Activated T-helper 1 cell treated with anti-CD3 and anti-CD28 coated beads, Interleukin-12 subunit alpha, Interleukin-12 subunit beta, Interleukin-2, Interleukin-4 antibody, amounts not matched to agents 30 ng/mL and 10 ng/mL and 1 ng/mL, durations not matched to agents 14 hours and 24 hours and 36 hours (primary cell): ENCODE data around the gene SLC27A6. TPM values are rescaled to one million over a fixed set of nuclear protein-coding genes. Genes with fewer than 3 reads are reported as not detected.
"Not testable (repeated sequence)": the region's sequence is repeated elsewhere in the genome, so short reads cannot be mapped to it uniquely, and the experiment has no call there.

ENCODE experiments used
- DNase-seq: peaks from one replicate; pipeline ENCODE4 v3.0.0; 2021; ENCODE audit warnings: low spot score
- H3K27ac Mint-ChIP-seq: one replicate; pipeline ENCODE4 v1.8.0; 2021; ENCODE audit warnings: mild to moderate bottlenecking, mixed read lengths
- H3K27me3 Mint-ChIP-seq: one replicate; pipeline ENCODE4 v1.8.0; 2022; ENCODE audit warnings: mild to moderate bottlenecking, moderate library complexity, mixed read lengths; ENCODE audit not compliant: insufficient read depth
- H3K36me3 Mint-ChIP-seq: one replicate; pipeline ENCODE4 v1.8.0; 2021; ENCODE audit warnings: low read depth, mixed read lengths
- H3K4me1 Mint-ChIP-seq: one replicate; pipeline ENCODE4 v1.8.0; 2021; ENCODE audit warnings: low read depth, mixed read lengths
- H3K4me3 Mint-ChIP-seq: one replicate; pipeline ENCODE4 v1.8.0; 2021; ENCODE audit warnings: mild to moderate bottlenecking, moderate library complexity, mixed read lengths
- H3K9me3 Mint-ChIP-seq: one replicate; pipeline ENCODE4 v1.8.0; 2021; ENCODE audit warnings: mixed read lengths
- intact Hi-C: fragments of 100-400 bp; cut with micrococcal nuclease; formaldehyde crosslinking; loops from one replicate; pipeline ENCODE4 v1.15.1; 2024
- total RNA-seq: library from RNA; stranded (reverse); gene quantifications from 2 replicates; pipeline ENCODE4 v1.2.3, GENCODE V29; 2022

SLC27A6 gene
- total RNA-seq, 1 donor from 2014 or later, result not detected

- intact Hi-C loops, result no loop called here
- H3K27ac Mint-ChIP-seq, result no peak overlapping the region
- H3K27me3 Mint-ChIP-seq, result peaks cover 3% of the 10 kb centered on the region
- H3K4me3 Mint-ChIP-seq, result no peak overlapping the region
- H3K36me3 Mint-ChIP-seq, result no peaks in the 10 kb centered on the region
- no peak for DNase-seq
- H3K9me3 Mint-ChIP-seq, result no peaks in the 10 kb centered on the region
- H3K4me1 Mint-ChIP-seq, result no peaks in the 10 kb centered on the region
Measured at GRCh38 chr5:129019401-129019908, 54.2 kb downstream of the SLC27A6 start.

DNA sequence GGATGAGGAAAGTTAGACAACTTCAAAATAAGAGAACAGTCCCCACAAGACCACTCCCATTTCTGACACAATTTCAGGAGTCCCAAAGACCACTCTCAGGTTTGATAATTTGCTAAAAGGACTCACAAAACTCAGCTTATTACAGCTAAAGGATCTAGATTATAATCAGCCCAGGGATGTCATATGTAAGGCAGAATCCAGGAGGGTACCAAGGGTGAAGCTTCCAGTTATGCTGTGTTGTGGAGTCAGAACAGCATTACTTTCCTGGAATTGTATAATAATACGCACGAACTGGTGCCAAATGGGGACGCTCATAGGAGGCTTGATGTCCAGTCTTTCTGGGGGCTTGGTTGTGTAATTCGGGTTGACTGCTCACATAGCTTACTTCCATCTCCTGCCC, 55.4 kb downstream of the SLC27A6 start:
- no peaks in the 10 kb centered on the region for H3K9me3 Mint-ChIP-seq
- intact Hi-C loops, result no loop called here
- no peak overlapping the region for H3K27ac Mint-ChIP-seq
- H3K4me3 Mint-ChIP-seq, result no peak overlapping the region
- no peaks in the 10 kb centered on the region for H3K4me1 Mint-ChIP-seq
- H3K36me3 Mint-ChIP-seq, result no peaks in the 10 kb centered on the region
- H3K27me3 Mint-ChIP-seq, result peaks cover 3% of the 10 kb centered on the region
- no peak for DNase-seq

DNA sequence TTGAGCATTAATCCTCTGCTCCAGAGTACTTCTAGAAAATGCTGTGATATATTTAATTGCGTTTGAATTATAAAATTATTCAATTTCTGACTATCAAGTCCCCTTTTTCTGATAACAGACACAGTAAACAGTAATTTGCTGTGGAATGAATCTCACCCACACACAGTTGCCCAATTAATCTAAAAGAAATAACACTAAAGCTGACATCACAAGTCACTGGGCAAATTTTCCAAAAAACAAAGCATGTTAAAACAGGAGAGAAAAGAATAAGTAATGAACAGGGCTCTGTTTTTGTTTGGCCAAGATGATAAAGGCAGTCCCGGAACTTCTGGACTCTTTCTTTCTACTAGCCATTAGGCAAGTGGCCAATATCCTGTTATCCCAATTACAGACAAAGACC, 56.5 kb downstream of the SLC27A6 start:
- intact Hi-C loops, result no loop called here
- H3K4me1 Mint-ChIP-seq, result no peaks in the 10 kb centered on the region

GRCh38 chr5:129022599-129022998, 57.3 kb downstream of the SLC27A6 start:
- Mint-ChIP-seq H3K36me3 (no peaks in the 10 kb centered on the region), H3K27me3 (peaks cover 3% of the 10 kb centered on the region), H3K9me3 (no peaks in the 10 kb centered on the region), H3K4me1 (no peaks in the 10 kb centered on the region), H3K27ac (no peak overlapping the region), H3K4me3 (no peak overlapping the region)
- DNase-seq, result no peak
- intact Hi-C loops, result no loop called here

More for the DNA sequence above, 56.5 kb downstream of the SLC27A6 start:
- Mint-ChIP-seq H3K4me3 (no peak overlapping the region), H3K27ac (no peak overlapping the region), H3K9me3 (no peaks in the 10 kb centered on the region), H3K36me3 (no peaks in the 10 kb centered on the region), H3K27me3 (peaks cover 3% of the 10 kb centered on the region)
- no peak for DNase-seq

DNA sequence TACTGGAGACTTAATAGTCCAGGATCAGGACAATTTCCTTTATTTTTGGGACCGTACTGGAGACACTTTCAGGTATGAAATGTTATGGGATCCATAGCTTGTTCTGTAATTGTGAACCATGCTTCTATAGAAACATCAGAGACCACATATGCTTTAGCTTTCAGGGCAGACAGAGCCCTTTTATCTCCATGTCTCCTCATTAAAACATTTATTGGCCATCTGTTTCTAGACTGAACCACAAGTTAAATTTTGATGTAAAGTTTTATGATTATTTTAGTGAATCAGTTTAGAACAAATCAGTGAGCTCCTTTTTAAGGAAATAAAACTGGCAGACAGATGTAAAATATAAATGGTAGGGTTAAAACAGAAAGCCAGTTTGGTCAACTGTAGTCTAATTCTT, 62.0 kb downstream of the SLC27A6 start:
- Mint-ChIP-seq H3K36me3 (no peaks in the 10 kb centered on the region), H3K4me3 (no peak overlapping the region), H3K27ac (no peak overlapping the region), H3K4me1 (no peaks in the 10 kb centered on the region), H3K27me3 (no peaks in the 10 kb centered on the region), H3K9me3 (no peaks in the 10 kb centered on the region)
- intact Hi-C loops, result no loop called here
- DNase-seq, result no peak

- Mint-ChIP-seq H3K27ac (no peak overlapping the region), H3K36me3 (no peaks in the 10 kb centered on the region), H3K4me1 (no peaks in the 10 kb centered on the region), H3K27me3 (no peaks in the 10 kb centered on the region), H3K4me3 (no peak overlapping the region), H3K9me3 (no peaks in the 10 kb centered on the region)
- no peak for DNase-seq
- intact Hi-C loops, result no loop called here
Measured at GRCh38 chr5:129031886-129032683, 66.8 kb downstream of the SLC27A6 start.

- H3K36me3 Mint-ChIP-seq, H3K9me3 Mint-ChIP-seq, H3K4me1 Mint-ChIP-seq, H3K27ac Mint-ChIP-seq, intact Hi-C loops, DNase-seq, H3K4me3 Mint-ChIP-seq, H3K27me3 Mint-ChIP-seq: not testable (repeated sequence)
Measured at GRCh38 chr5:129036257-129036656, 71.0 kb downstream of the SLC27A6 start.

- intact Hi-C loops, result no loop called here
- Mint-ChIP-seq H3K27me3 (no peaks in the 10 kb centered on the region), H3K9me3 (peaks cover 7% of the 10 kb centered on the region), H3K27ac (no peak overlapping the region), H3K4me1 (no peaks in the 10 kb centered on the region), H3K36me3 (no peaks in the 10 kb centered on the region), H3K4me3 (no peak overlapping the region)
- no peak for DNase-seq
Measured at GRCh38 chr5:129041196-129041881, 76.1 kb downstream of the SLC27A6 start.

- no peaks in the 10 kb centered on the region for H3K4me1 Mint-ChIP-seq
- peaks cover 7% of the 10 kb centered on the region for H3K9me3 Mint-ChIP-seq
Measured at GRCh38 chr5:129042306-129042705, 77.0 kb downstream of the SLC27A6 start.

GRCh38 chr5:129043894-129044293, 78.6 kb downstream of the SLC27A6 start:
- intact Hi-C loops, result no loop called here
- Mint-ChIP-seq H3K36me3 (no peaks in the 10 kb centered on the region), H3K9me3 (peaks cover 7% of the 10 kb centered on the region), H3K27ac (no peak overlapping the region), H3K27me3 (peaks cover 2% of the 10 kb centered on the region), H3K4me1 (no peaks in the 10 kb centered on the region), H3K4me3 (no peak overlapping the region)
- no peak for DNase-seq

More at GRCh38 chr5:129042306-129042705, 77.0 kb downstream of the SLC27A6 start:
- intact Hi-C loops, result no loop called here
- H3K4me3 Mint-ChIP-seq, result no peak overlapping the region
- no peak for DNase-seq
- H3K36me3 Mint-ChIP-seq, result no peaks in the 10 kb centered on the region
- no peak overlapping the region for H3K27ac Mint-ChIP-seq
- no peaks in the 10 kb centered on the region for H3K27me3 Mint-ChIP-seq

DNA sequence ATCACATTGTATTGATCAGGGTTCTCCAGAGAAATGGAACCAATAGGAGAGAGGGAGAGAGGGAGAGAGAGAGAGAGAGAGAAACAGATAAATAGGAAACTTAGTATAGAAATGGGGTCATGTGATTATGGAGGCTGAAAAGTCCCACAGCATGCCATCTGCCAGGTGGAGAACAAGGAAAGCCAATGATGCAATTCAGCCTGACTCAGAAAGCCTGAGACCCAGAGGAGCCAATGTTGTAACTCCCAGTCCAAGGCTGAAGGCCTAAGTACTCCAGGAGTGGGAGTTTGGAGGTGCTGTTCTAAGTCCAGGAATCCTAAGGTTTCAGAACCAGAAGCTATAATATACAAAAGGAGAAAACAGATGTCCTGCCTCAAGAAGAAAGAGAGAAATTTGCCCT, 80.9 kb downstream of the SLC27A6 start:
- H3K4me3 Mint-ChIP-seq, result no peak overlapping the region
- H3K4me1 Mint-ChIP-seq, result no peaks in the 10 kb centered on the region
- peaks cover 7% of the 10 kb centered on the region for H3K9me3 Mint-ChIP-seq
- no peak for DNase-seq
- H3K27ac Mint-ChIP-seq, result no peak overlapping the region
- intact Hi-C loops, result no loop called here
- H3K36me3 Mint-ChIP-seq, result no peaks in the 10 kb centered on the region
- peaks cover 2% of the 10 kb centered on the region for H3K27me3 Mint-ChIP-seq

GRCh38 chr5:129048509-129048908, 83.2 kb downstream of the SLC27A6 start:
- Mint-ChIP-seq H3K4me3 (no peak overlapping the region), H3K4me1 (no peaks in the 10 kb centered on the region), H3K27me3 (peaks cover 2% of the 10 kb centered on the region), H3K9me3 (peaks cover 7% of the 10 kb centered on the region), H3K27ac (no peak overlapping the region), H3K36me3 (no peaks in the 10 kb centered on the region)
- intact Hi-C loops, result no loop called here
- DNase-seq, result no peak

DNA sequence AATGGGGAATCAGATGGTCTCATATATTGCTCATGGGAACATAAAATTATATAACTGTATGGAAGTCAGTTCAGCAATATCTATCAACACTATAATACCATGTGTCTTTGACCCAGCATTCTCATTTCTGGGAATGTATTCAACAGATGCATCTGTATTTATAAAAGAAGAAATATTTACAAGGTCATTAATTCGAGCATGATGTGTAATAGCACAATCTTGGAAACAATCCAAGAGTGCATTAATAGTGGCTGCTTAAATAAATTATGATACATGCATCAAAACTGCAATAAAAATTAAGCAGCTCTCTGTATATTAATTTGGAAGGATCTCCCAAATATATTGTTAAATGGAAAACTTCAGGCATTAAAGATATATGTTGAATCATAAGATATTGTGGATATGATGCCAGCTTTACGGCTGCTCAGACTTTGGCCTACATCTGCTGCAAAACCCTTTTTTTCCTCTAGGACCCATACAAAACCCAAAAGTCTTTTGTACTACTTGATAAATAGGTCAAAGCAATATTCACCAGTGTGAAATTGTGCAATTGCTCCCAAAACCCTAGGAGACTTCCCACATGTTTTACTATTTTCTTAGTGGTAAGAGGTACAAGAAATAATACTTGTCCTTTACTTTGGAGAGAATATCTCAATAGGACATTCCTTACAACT, 84.0 kb downstream of the SLC27A6 start:
- Mint-ChIP-seq H3K4me1 (no peaks in the 10 kb centered on the region), H3K27me3 (peaks cover 2% of the 10 kb centered on the region), H3K4me3 (no peak overlapping the region), H3K27ac (no peak overlapping the region), H3K9me3 (peaks cover 6% of the 10 kb centered on the region), H3K36me3 (no peaks in the 10 kb centered on the region)
- DNase-seq, result no peak
- intact Hi-C loops, result no loop called here
